Skeletal muscle satellite cell (primary cell): Measurements from ENCODE around the gene ST3GAL6.

Experiments used
- H3K27me3 ChIP-seq: 2 replicates; pipeline ENCODE4 v1.7.0; 2013; ENCODE audit warnings: low read length; ENCODE audit not compliant: control insufficient read depth, insufficient read depth
- H3K36me3 ChIP-seq: 2 replicates; pipeline ENCODE4 v1.7.0; 2013; ENCODE audit warnings: mild to moderate bottlenecking, control low read depth, low read length; ENCODE audit not compliant: insufficient read depth
- H3K4me1 ChIP-seq: 2 replicates; pipeline ENCODE4 v1.7.0; 2013; ENCODE audit warnings: low read length; ENCODE audit not compliant: control insufficient read depth, insufficient read depth
- H3K4me2 ChIP-seq: 2 replicates; pipeline ENCODE4 v1.7.0; 2013; ENCODE audit warnings: mild to moderate bottlenecking, low read length
- H3K4me3 ChIP-seq: 2 replicates; pipeline ENCODE4 v1.7.0; 2013; ENCODE audit warnings: low read length
- H3K9ac ChIP-seq: 2 replicates; pipeline ENCODE4 v1.7.0; 2013; ENCODE audit warnings: mild to moderate bottlenecking, low read depth, low read length, moderate library complexity
- H3K9me3 ChIP-seq: replicated peaks from 2 replicates; pipeline ENCODE4 v1.7.0; 2013; ENCODE audit warnings: mild to moderate bottlenecking, control low read depth, low read length

Gene ST3GAL6

DNA sequence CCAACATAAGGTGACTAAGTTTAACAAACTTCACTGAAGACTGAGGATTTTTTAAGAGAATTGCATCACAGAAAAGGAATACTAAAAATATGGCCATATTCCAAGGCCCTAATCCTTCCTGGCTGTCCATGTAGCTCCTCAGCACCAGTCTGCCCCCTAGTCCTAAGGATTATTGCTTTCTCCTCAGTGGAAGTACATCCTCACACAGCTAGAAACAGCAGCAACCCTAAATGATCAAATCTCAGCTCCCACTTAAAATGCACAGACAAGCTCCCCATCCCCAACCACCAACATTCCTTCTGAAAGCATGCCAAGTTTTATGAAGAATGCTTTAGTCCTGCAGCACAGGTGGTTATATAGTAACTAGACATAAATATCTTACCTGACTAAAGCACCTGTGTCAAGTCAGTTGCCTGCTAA lies 14.7 kb downstream of the ST3GAL6 start:
- Histone ChIP-seq H3K36me3 (no peaks in the 10 kb centered on the region), H3K4me1 (peaks cover 35% of the 10 kb centered on the region), H3K4me3 (no peak overlapping the region), H3K9ac (no peak overlapping the region), H3K27me3 (no peaks in the 10 kb centered on the region), H3K9me3 (no peaks in the 10 kb centered on the region), H3K4me2 (peak overlapping the region; percentile 47)

DNA sequence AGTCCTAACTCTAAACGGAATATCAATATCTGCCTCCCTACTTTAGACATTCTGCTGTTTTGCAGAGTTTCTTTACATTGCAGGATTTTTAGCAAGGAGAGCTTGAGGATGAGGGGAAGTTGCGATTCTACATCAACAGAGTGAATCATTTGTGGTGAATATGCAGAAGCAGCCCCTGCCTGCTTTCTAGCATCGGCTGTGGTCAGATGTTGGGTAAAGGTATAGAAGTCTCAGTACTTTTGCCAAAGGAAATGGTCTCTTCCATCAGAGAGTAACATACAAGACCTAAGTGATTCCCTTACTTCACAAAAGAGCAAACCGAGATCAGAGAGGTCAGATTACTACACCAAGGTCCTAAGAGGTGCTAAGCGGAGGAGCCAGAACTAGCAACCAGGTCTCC lies 15.2 kb downstream of the ST3GAL6 start:
- H3K36me3 ChIP-seq: no peaks in the 10 kb centered on the region
- peak overlapping the region; percentile 17 for H3K9ac ChIP-seq

DNA sequence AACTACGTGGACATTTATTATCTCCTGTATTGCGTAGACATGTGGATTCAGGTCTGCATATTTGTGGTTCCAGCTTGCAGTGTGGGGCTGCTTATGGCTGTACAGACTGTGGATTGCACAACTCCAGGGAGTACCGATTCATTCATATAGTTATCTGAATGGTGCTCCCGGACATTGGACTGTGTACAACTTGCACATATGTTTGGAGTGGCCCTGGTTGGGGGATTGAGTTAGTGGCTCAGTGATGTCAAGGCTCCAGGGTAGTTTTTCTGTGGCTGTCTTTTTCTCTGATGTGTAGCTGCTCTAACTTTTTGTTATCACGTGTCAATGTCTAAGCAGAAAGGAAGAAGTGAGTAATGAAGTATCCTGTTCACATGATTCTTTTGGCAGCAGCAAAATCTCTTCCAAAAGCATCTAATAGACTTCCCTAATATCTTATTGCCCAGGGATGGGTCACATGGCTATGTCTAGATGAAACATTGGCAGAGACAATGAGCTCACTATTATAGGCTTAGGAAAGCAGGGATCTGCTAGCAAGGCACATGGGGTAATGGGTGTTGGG lies 15.8 kb downstream of the ST3GAL6 start:
- Histone ChIP-seq H3K4me1 (peaks cover 45% of the 10 kb centered on the region), H3K4me2 (peak overlapping the region; percentile 47), H3K36me3 (no peaks in the 10 kb centered on the region), H3K9me3 (no peaks in the 10 kb centered on the region), H3K9ac (peak overlapping the region; percentile 24), H3K4me3 (no peak overlapping the region), H3K27me3 (no peaks in the 10 kb centered on the region)

More for the DNA sequence above, 15.2 kb downstream of the ST3GAL6 start:
- Histone ChIP-seq H3K4me2 (peak overlapping the region; percentile 47), H3K4me3 (no peak overlapping the region), H3K27me3 (no peaks in the 10 kb centered on the region), H3K4me1 (peaks cover 41% of the 10 kb centered on the region), H3K9me3 (no peaks in the 10 kb centered on the region)

DNA sequence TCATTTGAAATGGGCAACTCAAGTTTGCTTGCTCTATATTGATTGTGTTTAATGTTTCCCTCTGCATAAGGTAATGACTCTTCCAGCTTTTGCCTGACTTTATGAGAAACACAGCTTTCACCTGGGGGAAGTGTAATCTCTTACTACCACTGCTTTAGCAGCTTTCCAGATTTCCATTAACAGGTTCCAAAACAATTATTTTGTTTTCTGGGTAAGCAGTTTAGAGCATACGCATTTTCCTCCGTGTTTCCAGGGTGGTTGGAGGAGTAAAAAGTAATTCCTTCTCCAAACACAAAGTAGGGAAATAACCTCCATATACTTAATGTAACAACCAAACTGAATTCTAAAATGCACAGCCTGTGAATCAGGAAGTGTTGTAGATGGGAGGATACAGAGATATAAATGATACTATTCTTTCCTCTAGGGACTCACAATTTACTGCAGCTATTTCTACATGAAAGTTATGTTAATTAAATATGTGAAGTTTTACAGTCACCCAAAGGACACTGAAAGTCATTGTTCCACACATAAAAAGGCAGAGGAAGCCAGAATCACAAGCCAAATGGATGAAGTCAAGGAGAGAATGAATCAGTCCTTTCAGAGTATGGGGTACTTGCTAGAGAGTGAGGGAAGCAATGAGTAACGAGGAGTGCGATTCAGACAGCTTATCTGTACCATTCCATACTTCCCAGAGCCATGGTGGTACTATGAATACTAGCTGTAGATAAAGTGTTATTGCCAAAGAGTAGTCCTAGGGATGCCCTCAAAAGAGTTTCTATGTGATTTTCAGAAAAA lies 16.6 kb downstream of the ST3GAL6 start:
- no peak overlapping the region for H3K4me3 ChIP-seq
- no peaks in the 10 kb centered on the region for H3K9me3 ChIP-seq
- H3K4me2 ChIP-seq: no peak overlapping the region
- no peaks in the 10 kb centered on the region for H3K27me3 ChIP-seq
- H3K36me3 ChIP-seq: no peaks in the 10 kb centered on the region
- H3K9ac ChIP-seq: peak overlapping the region; percentile 24
- H3K4me1 ChIP-seq: peaks cover 54% of the 10 kb centered on the region

DNA sequence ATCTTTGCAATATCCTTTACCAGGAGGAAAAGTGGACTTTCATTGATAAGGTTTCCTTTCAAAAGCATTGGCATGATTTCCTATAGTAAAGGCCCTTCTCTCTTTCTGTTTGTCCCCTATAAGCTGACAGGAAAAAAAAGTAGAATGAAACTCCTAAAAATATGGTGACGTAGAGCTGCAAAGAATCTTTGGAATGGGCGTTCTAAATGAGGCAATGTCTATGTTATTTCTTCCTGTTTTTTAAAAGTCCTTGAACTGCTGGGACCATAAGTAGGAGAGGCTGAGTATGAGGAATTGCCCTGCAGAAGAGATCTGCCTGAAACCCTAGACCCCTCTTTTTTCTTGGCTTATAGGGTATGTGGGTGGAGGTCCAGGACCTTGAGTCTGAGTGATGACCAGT lies 17.2 kb downstream of the ST3GAL6 start:
- Histone ChIP-seq H3K27me3 (no peaks in the 10 kb centered on the region), H3K4me3 (no peak overlapping the region), H3K9me3 (no peaks in the 10 kb centered on the region), H3K9ac (no peak overlapping the region), H3K4me2 (no peak overlapping the region), H3K36me3 (no peaks in the 10 kb centered on the region), H3K4me1 (peaks cover 59% of the 10 kb centered on the region)

DNA sequence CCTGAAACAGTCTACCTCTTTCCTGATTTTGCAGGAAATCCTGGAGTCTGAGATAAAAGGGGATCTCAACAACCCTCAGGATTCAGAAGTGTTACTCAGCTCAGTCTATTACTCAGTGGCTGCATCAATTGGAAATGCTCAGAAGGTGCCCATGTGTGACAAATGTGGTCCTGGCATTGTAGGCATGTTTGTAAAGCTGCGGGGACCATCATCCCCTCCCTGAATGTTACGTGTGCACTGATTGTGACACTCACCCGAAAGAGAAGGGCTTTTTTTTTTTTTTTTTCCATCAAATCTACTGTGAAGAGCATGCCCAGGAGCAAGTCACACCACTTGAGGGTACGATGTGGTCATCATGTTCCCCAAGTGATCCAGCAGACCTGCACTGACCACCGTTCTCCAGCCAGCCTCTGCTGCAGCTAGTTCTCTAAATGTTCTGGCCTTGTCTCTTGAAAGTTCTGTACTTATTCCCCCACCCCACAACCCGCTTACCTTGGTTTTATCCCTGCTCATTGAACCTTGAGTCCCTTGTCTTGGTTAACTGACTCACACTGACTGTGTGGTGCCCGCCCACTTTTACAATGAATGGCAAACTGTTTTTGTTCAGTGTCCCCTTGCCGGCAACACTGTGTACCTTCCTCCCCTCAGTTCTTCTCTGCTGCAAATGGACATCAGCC lies 19.8 kb downstream of the ST3GAL6 start:
- Histone ChIP-seq H3K36me3 (no peaks in the 10 kb centered on the region), H3K4me1 (peaks cover 67% of the 10 kb centered on the region), H3K4me3 (no peak overlapping the region), H3K9me3 (no peaks in the 10 kb centered on the region), H3K4me2 (no peak overlapping the region), H3K9ac (no peak overlapping the region), H3K27me3 (no peaks in the 10 kb centered on the region)

DNA sequence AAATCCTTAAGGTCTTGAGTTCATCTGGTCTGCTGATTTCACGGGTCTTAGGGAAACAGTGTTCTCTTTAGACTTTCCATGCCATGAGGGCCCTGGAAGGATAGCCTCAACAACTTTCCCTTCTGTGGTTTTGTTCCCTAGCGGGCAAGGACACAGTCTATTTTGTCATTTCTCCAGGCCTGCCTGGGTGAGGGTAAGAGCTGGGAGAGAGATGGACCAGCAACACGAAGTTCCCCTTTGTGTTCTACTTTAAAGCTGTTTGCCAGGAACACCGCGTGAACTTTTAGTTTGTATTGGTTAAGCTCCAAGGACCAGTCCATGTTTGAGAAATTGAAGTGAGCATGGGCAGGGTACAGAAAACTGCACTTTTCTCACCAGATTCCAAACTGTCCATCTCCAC lies 20.9 kb downstream of the ST3GAL6 start:
- H3K9ac ChIP-seq: no peak overlapping the region
- peaks cover 56% of the 10 kb centered on the region for H3K4me1 ChIP-seq
- H3K36me3 ChIP-seq: no peaks in the 10 kb centered on the region
- H3K4me3 ChIP-seq: no peak overlapping the region
- no peaks in the 10 kb centered on the region for H3K9me3 ChIP-seq
- H3K27me3 ChIP-seq: no peaks in the 10 kb centered on the region
- no peak overlapping the region for H3K4me2 ChIP-seq

DNA sequence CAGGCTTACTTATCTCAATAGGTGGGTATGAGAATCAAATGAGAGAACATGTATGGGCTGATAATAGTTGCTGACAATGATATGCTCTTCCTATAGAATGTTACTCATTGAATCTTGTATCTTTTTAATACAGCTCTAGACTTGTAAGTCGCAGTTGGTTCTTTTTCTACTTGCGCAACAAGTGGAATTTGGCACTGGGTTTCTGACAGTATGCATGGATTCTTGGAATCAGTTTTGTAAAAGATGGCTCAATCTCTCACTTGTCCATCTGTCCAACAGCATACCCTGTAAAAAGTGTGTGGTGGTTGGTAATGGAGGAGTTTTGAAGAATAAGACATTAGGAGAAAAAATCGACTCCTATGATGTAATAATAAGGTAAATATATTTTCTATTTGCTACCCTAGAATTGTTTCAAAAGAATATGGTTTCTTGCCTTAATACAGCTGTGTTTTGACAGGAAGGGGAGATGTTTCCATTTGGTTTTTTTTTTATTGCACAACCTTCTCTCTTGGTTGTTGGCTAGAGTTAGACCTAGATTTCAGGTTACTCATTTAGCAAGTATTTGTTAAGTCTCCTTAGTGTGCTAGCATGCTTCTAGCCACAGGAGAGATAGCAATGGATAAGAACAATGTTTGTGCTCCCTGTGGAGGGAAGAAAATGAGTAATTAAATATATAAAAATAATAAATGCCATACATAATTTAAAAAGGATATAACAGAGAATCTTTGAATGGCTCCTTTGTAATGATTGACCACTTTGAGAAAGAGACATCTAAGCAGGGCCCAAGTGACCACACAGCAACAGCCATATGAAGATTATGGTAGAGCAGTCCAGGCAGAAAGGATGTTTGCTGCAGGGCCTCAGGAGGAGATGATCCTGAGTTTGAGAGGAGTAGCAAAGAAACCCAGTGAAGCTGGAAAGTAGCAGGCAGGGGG lies 21.8 kb downstream of the ST3GAL6 start:
- Histone ChIP-seq H3K4me3 (no peak overlapping the region), H3K9ac (no peak overlapping the region), H3K4me2 (peak overlapping the region; percentile 5), H3K4me1 (peaks cover 48% of the 10 kb centered on the region), H3K36me3 (no peaks in the 10 kb centered on the region), H3K9me3 (no peaks in the 10 kb centered on the region), H3K27me3 (no peaks in the 10 kb centered on the region)

DNA sequence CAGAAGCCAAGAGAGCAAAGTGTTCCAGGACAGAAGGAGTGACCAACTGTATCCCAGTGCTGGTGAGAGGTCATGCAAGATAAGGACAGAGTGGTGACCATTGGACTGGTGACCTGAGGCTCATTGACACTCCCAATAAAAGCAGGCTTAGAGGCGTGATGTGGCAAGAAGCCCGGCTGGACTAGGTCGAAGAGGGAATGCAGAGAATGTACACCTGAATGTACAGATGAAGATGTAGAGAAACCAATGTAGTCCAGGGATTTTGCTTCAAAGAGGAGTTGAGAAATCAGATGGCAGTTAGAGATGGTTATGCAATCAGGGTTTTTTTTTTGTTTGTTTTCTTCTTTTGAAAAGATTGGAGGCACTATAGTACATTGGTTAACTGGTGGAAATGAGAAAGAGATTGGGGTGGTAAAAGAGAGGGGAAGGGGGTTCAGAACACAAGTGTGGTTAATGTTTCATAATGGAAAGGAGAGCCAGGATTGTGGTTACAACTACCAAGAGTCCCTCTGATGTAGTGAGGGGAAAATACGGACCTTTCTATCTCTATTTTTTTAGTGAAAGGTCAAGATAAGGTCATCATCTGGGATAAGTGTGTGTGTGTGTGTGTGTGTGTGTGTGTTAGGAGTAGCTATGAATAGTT lies 23.3 kb downstream of the ST3GAL6 start:
- peaks cover 45% of the 10 kb centered on the region for H3K4me1 ChIP-seq
- no peak overlapping the region for H3K9ac ChIP-seq
- H3K9me3 ChIP-seq: no peaks in the 10 kb centered on the region
- H3K4me3 ChIP-seq: no peak overlapping the region
- no peak overlapping the region for H3K4me2 ChIP-seq
- H3K27me3 ChIP-seq: no peaks in the 10 kb centered on the region
- no peaks in the 10 kb centered on the region for H3K36me3 ChIP-seq

DNA sequence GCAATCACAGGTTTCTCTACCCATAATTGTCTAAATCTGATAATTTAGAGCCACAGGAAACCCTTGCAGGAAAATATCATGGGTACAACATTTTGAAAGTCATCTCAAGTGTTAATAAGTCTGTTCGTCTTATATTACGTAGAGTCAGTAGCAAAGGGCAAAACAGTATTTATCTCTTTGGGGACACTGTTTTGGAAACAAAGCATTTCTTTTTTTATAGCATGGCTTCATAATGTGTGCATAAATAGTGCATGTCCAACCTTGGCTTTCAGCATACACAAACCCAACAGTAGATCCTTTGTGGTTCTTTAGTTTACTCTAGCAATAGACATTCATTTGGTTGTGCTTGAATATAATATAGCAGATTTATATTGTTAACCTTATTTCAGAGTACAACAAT lies 24.0 kb downstream of the ST3GAL6 start:
- H3K4me2 ChIP-seq: no peak overlapping the region
- no peaks in the 10 kb centered on the region for H3K36me3 ChIP-seq
- no peak overlapping the region for H3K9ac ChIP-seq
- peaks cover 52% of the 10 kb centered on the region for H3K4me1 ChIP-seq
- no peak overlapping the region for H3K4me3 ChIP-seq
- no peaks in the 10 kb centered on the region for H3K9me3 ChIP-seq
- H3K27me3 ChIP-seq: no peaks in the 10 kb centered on the region
